Activated naive CD8-positive, alpha-beta T cell treated with anti-CD3 and anti-CD28 coated beads, Interleukin-2, amount 10 ng/mL, durations not matched to agents 7 days and 5 days (primary cell): Measurements from ENCODE around the gene IL17F. TPM values are rescaled to one million over a fixed set of nuclear protein-coding genes. Genes with fewer than 3 reads are reported as not detected.

Experiments used
- ATAC-seq: fragments of 150-1000 bp; cut with Tn5 transposase; one replicate; pipeline ENCODE4 v1.10.0; 2021; ENCODE audit warnings: low read depth, moderate library complexity
- POLR2A ChIA-PET: fragments of 350-600 bp; sonication (Branson Sonifier 250); formaldehyde crosslinking; loops from one replicate; lab custom pipeline; 2021; ENCODE audit warnings: antibody characterized with exemption; lab: Charles Lee
- DNase-seq: peaks from one replicate; pipeline ENCODE4 v3.0.0; 2021
- H3K27ac Mint-ChIP-seq: one replicate; pipeline ENCODE4 v1.8.0; 2022; ENCODE audit warnings: mild to moderate bottlenecking, mixed read lengths
- H3K27me3 Mint-ChIP-seq: one replicate; pipeline ENCODE4 v1.8.0; 2022; ENCODE audit warnings: mild to moderate bottlenecking, moderate library complexity, mixed read lengths
- H3K36me3 Mint-ChIP-seq: one replicate; pipeline ENCODE4 v1.8.0; 2021; ENCODE audit warnings: mild to moderate bottlenecking, mixed read lengths
- H3K4me1 Mint-ChIP-seq: one replicate; pipeline ENCODE4 v1.8.0; 2021; ENCODE audit warnings: mixed read lengths
- H3K4me3 Mint-ChIP-seq: one replicate; pipeline ENCODE4 v1.8.0; 2022; ENCODE audit warnings: mild to moderate bottlenecking, moderate library complexity, mixed read lengths
- H3K9me3 Mint-ChIP-seq: one replicate; pipeline ENCODE4 v1.8.0; 2021; ENCODE audit warnings: mixed read lengths
- total RNA-seq, 2 experiments: library from RNA; stranded (reverse); gene quantifications; one replicate each; pipeline ENCODE4 v1.2.3, GENCODE V29; 2021

IL17F gene
- not detected for total RNA-seq

- Mint-ChIP-seq H3K36me3 (no peaks in the 10 kb centered on the region), H3K27ac (no peak within 1 kb of the TSS), H3K4me3 (no peak within 1 kb of the TSS), H3K9me3 (peaks cover 2% of the 10 kb centered on the region), H3K27me3 (peaks cover 64% of the 10 kb centered on the region), H3K4me1 (no peaks in the 10 kb centered on the region)
- DNase-seq (no peak), ATAC-seq (no peak)
- POLR2A ChIA-PET, result no interaction called here
These were observed at the start of gene IL17F for GRCh38 chr6:52244400-52244799. IL17F (minus strand) TSS chr6:52244500; CDS start chr6:52244429, 71 bp downstream.

GRCh38 chr6:52293067-52293466 lies 48.8 kb upstream of the IL17F start:
- ATAC-seq, result no peak
- Mint-ChIP-seq H3K27me3 (no peaks in the 10 kb centered on the region), H3K36me3 (peaks cover 4% of the 10 kb centered on the region), H3K4me1 (peaks cover 12% of the 10 kb centered on the region), H3K4me3 (no peak overlapping the region), H3K9me3 (peaks cover 2% of the 10 kb centered on the region), H3K27ac (no peak overlapping the region)
- no peak for DNase-seq
- POLR2A ChIA-PET, result interaction anchor here (0.7 to 1.4 kb wide), 2 partner anchors 69 to 78 kb away, joined by 3 to 4 read pairs; partner anchors contain the start of gene PAQR8

- Mint-ChIP-seq H3K27ac (no peak overlapping the region), H3K9me3 (no peaks in the 10 kb centered on the region)
These were observed 44.5 kb upstream of the IL17F start for GRCh38 chr6:52288841-52289240.

GRCh38 chr6:52288216-52288615 lies 43.9 kb upstream of the IL17F start:
- Mint-ChIP-seq H3K9me3 (no peaks in the 10 kb centered on the region), H3K4me1 (peaks cover 17% of the 10 kb centered on the region), H3K36me3 (peaks cover 4% of the 10 kb centered on the region), H3K4me3 (no peak overlapping the region), H3K27ac (no peak overlapping the region), H3K27me3 (no peaks in the 10 kb centered on the region)
- ATAC-seq, result no peak
- DNase-seq, result no peak
- POLR2A ChIA-PET, result no interaction called here

More at GRCh38 chr6:52288841-52289240, 44.5 kb upstream of the IL17F start:
- no peaks in the 10 kb centered on the region for H3K27me3 Mint-ChIP-seq
- no peaks in the 10 kb centered on the region for H3K36me3 Mint-ChIP-seq
- POLR2A ChIA-PET, result interaction anchor here (0.6 to 1.4 kb wide), 3 partner anchors 16 to 101 kb away, joined by 3 to 6 read pairs (median 3); partner anchors contain the start of gene PAQR8
- no peak overlapping the region for H3K4me3 Mint-ChIP-seq
- DNase-seq, result no peak
- ATAC-seq, result no peak
- peaks cover 13% of the 10 kb centered on the region for H3K4me1 Mint-ChIP-seq

- Mint-ChIP-seq H3K27ac (peak overlapping the region; percentile 79), H3K36me3 (peaks cover 13% of the 10 kb centered on the region), H3K27me3 (no peaks in the 10 kb centered on the region), H3K9me3 (no peaks in the 10 kb centered on the region), H3K4me3 (no peak overlapping the region), H3K4me1 (peaks cover 29% of the 10 kb centered on the region)
- ATAC-seq (no peak), DNase-seq (peak; percentile 61)
- POLR2A ChIA-PET, result interaction anchor here (1.0 to 5.3 kb wide), 5 partner anchors 21 to 112 kb away, joined by 3 to 61 read pairs (median 4); partner anchors contain the start of gene PAQR8
These were observed 42.6 kb upstream of the IL17F start for GRCh38 chr6:52286798-52287432.

GRCh38 chr6:52285177-52286068 lies 41.1 kb upstream of the IL17F start:
- DNase-seq (no peak), ATAC-seq (peak; percentile 17)
- POLR2A ChIA-PET, result interaction anchor here (0.6 to 5.3 kb wide), 20 partner anchors 10 to 1074 kb away, joined by 3 to 61 read pairs (median 4); partner anchors contain the start of gene PAQR8
- no peak overlapping the region for H3K4me3 Mint-ChIP-seq
- no peaks in the 10 kb centered on the region for H3K9me3 Mint-ChIP-seq
- peaks cover 38% of the 10 kb centered on the region for H3K4me1 Mint-ChIP-seq
- H3K36me3 Mint-ChIP-seq, result peaks cover 23% of the 10 kb centered on the region
- peak overlapping the region; percentile 28 for H3K27ac Mint-ChIP-seq
- H3K27me3 Mint-ChIP-seq, result no peaks in the 10 kb centered on the region

- Mint-ChIP-seq H3K9me3 (no peaks in the 10 kb centered on the region), H3K4me1 (peaks cover 43% of the 10 kb centered on the region), H3K4me3 (peak within 1 kb of the TSS; percentile 83), H3K27ac (peak within 1 kb of the TSS; percentile 71), H3K27me3 (no peaks in the 10 kb centered on the region), H3K36me3 (peaks cover 26% of the 10 kb centered on the region)
- peak; percentile 98 for ATAC-seq
- POLR2A ChIA-PET, result interaction anchor here (0.6 to 5.3 kb wide), 17 partner anchors 9 to 1075 kb away, joined by 3 to 61 read pairs (median 4); partner anchors contain the start of gene PAQR8
- DNase-seq, result peak; percentile 92
These were observed 40.3 kb upstream of the IL17F start, which contains the start of gene MCM3 for GRCh38 chr6:52284460-52285176. MCM3 (minus strand) TSS chr6:52284742; CDS start chr6:52284674, 68 bp downstream.

GRCh38 chr6:52284131-52284459 lies 39.8 kb upstream of the IL17F start:
- Mint-ChIP-seq H3K36me3 (peaks cover 26% of the 10 kb centered on the region), H3K9me3 (no peaks in the 10 kb centered on the region), H3K27me3 (no peaks in the 10 kb centered on the region), H3K27ac (peak overlapping the region; percentile 71), H3K4me1 (peaks cover 47% of the 10 kb centered on the region), H3K4me3 (no peak overlapping the region)
- POLR2A ChIA-PET, result interaction anchor here (0.7 to 5.3 kb wide), 11 partner anchors 11 to 390 kb away, joined by 3 to 61 read pairs (median 4); partner anchors contain the start of gene PAQR8
- DNase-seq, result no peak
- no peak for ATAC-seq

GRCh38 chr6:52283111-52283510 lies 38.8 kb upstream of the IL17F start:
- Mint-ChIP-seq H3K27me3 (no peaks in the 10 kb centered on the region), H3K36me3 (peaks cover 30% of the 10 kb centered on the region), H3K4me3 (peak overlapping the region; percentile 83), H3K4me1 (peaks cover 56% of the 10 kb centered on the region), H3K9me3 (no peaks in the 10 kb centered on the region), H3K27ac (no peak overlapping the region)
- ATAC-seq, result no peak
- DNase-seq, result no peak
- POLR2A ChIA-PET, result interaction anchor here (0.9 to 5.3 kb wide), 6 partner anchors 23 to 115 kb away, joined by 3 to 61 read pairs (median 18); partner anchors contain the start of gene PAQR8

- POLR2A ChIA-PET, result no interaction called here
- DNase-seq (no peak), ATAC-seq (no peak)
- Mint-ChIP-seq H3K4me1 (peaks cover 42% of the 10 kb centered on the region), H3K27ac (no peak overlapping the region), H3K36me3 (peaks cover 54% of the 10 kb centered on the region), H3K4me3 (no peak overlapping the region), H3K9me3 (no peaks in the 10 kb centered on the region), H3K27me3 (no peaks in the 10 kb centered on the region)
These were observed 31.8 kb upstream of the IL17F start for GRCh38 chr6:52276130-52276529.

GRCh38 chr6:52271852-52272460 lies 27.7 kb upstream of the IL17F start:
- Mint-ChIP-seq H3K27me3 (no peaks in the 10 kb centered on the region), H3K36me3 (peaks cover 49% of the 10 kb centered on the region), H3K4me1 (peaks cover 14% of the 10 kb centered on the region), H3K4me3 (no peak overlapping the region), H3K27ac (no peak overlapping the region), H3K9me3 (no peaks in the 10 kb centered on the region)
- DNase-seq (no peak), ATAC-seq (no peak)
- POLR2A ChIA-PET, result interaction anchor here (1.1 kb wide), 1 partner anchor 13 kb away, joined by 5 read pairs; no protein-coding TSS in a partner anchor
